GM12878 (cell line): ENCODE data around the gene STAM2. TPM values are rescaled to one million over a fixed set of nuclear protein-coding genes. Genes with fewer than 3 reads are reported as not detected.

Experiments
- CHD2 ChIP-seq: IDR thresholded peaks from 2 replicates; pipeline ENCODE4 v1.6.1; 2011; ENCODE audit warnings: low read depth, low read length, improper control_type of control experiment, borderline replicate concordance
- CHD4 ChIP-seq: fragments of 200-600 bp; sonication (generic); IDR thresholded peaks from 2 replicates; pipeline ENCODE4 v1.6.1; 2016; ENCODE audit warnings: mild to moderate bottlenecking
- DPF2 ChIP-seq: fragments of 450-650 bp; IDR thresholded peaks from 2 replicates; pipeline ENCODE4 v1.6.1; 2017; ENCODE audit warnings: mild to moderate bottlenecking
- EED ChIP-seq: sonication (generic); IDR thresholded peaks from 2 replicates; pipeline ENCODE4 v1.6.1; 2016; ENCODE audit warnings: antibody characterized with exemption, low read depth
- FOS ChIP-seq: IDR thresholded peaks from 3 replicates; pipeline ENCODE4 v1.6.1; 2011; ENCODE audit warnings: borderline replicate concordance; ENCODE audit not compliant: insufficient read length; ENCODE audit errors: extremely low read depth
- GATAD2B ChIP-seq: fragments of 450-650 bp; conservative IDR thresholded peaks from 2 replicates; pipeline ENCODE4 v1.6.1; 2017; ENCODE audit warnings: low read depth, mild to moderate bottlenecking, moderate library complexity
- HDAC2 ChIP-seq: fragments of 200-600 bp; sonication (generic); IDR thresholded peaks from 2 replicates; pipeline ENCODE4 v1.6.1; 2017
- HDGF ChIP-seq: fragments of 450-650 bp; IDR thresholded peaks from 2 replicates; pipeline ENCODE4 v1.6.1; 2016; ENCODE audit warnings: antibody characterized with exemption
- IRF4 ChIP-seq: IDR thresholded peaks from 2 replicates; pipeline ENCODE4 v1.6.1; 2011; ENCODE audit warnings: low read depth, low read length
- NBN ChIP-seq: fragments of 450-650 bp; IDR thresholded peaks from 2 replicates; pipeline ENCODE4 v1.6.1; 2016
- NFIC ChIP-seq: IDR thresholded peaks from 2 replicates; pipeline ENCODE4 v1.6.1; 2012; ENCODE audit warnings: low read depth, mild to moderate bottlenecking, inconsistent platforms, low read length, moderate library complexity
- POLR2AphosphoS5 ChIP-seq: IDR thresholded peaks from 2 replicates; pipeline ENCODE4 v1.6.1; 2011; ENCODE audit warnings: mild to moderate bottlenecking, low read length, inconsistent platforms
- SMAD1 ChIP-seq: fragments of 450-650 bp; IDR thresholded peaks from 2 replicates; pipeline ENCODE4 v1.6.1; 2018; ENCODE audit warnings: mild to moderate bottlenecking, low read depth; ENCODE audit not compliant: partially characterized antibody
- SMAD5 ChIP-seq: IDR thresholded peaks from 2 replicates; pipeline ENCODE4 v1.6.1; 2016; ENCODE audit warnings: antibody characterized with exemption, low read depth
- TARDBP ChIP-seq: IDR thresholded peaks from 2 replicates; pipeline ENCODE4 v1.6.1; 2016; ENCODE audit warnings: borderline replicate concordance
- YY1 ChIP-seq: IDR thresholded peaks from 2 replicates; pipeline ENCODE4 v1.6.1; 2011; ENCODE audit warnings: low read depth, mild to moderate bottlenecking, low read length
- ZBED1 ChIP-seq: IDR thresholded peaks from 2 replicates; pipeline ENCODE4 v1.6.1; 2016; ENCODE audit warnings: borderline replicate concordance
- ZNF24 ChIP-seq: fragments of 450-650 bp; IDR thresholded peaks from 2 replicates; pipeline ENCODE4 v1.6.1; 2017; ENCODE audit warnings: antibody characterized with exemption, mild to moderate bottlenecking
- polyA plus RNA-seq, 11 experiments: library from polyadenylated mRNA; depleted of rRNA in 4 of 11; unstranded in 6 of 11; stranded (reverse) in 5 of 11; fragments of >200 nt; fragmentation: Nextera tagmentation in 4 of 11; fragmentation: Illumina TruSeq in 1 of 11; extraction: Ambion mirVana in 4 of 11; extraction: Trizol in 1 of 11; gene quantifications; 1 replicate in 1 of 11; 2 replicates in 10 of 11; pipeline versions ENCODE4 v1.2.1 to v1.2.3, GENCODE V29; 2011 to 2016; ENCODE audit warnings: inconsistent platforms in 2 of 11, missing spikeins in 2 of 11, low read depth in 1 of 11
- total RNA-seq, 4 experiments: library from RNA; depleted of rRNA in 3 of 4; stranded (reverse); fragments of >200 nt in 3 of 4; fragmentation: Illumina TruSeq in 1 of 4; extraction: Trizol in 1 of 4; gene quantifications; 2 replicates each; pipeline versions ENCODE4 v1.2.1 to v1.2.3, GENCODE V29; 2013 to 2021
- TF ChIP-seq, protein P1 (sequence below): fragments of 450-650 bp; IDR thresholded peaks from 2 replicates; pipeline ENCODE4 v1.6.1; 2014; ENCODE audit warnings: mild to moderate bottlenecking
- TF ChIP-seq, protein P2 (sequence below): fragments of 450-650 bp; IDR thresholded peaks from 2 replicates; pipeline ENCODE4 v1.6.1; 2017; ENCODE audit warnings: low read depth, mild to moderate bottlenecking, moderate library complexity
- TF ChIP-seq, protein P3 (sequence below): IDR thresholded peaks from 2 replicates; pipeline ENCODE4 v1.6.1; 2012; ENCODE audit warnings: low read length, inconsistent platforms
- TF ChIP-seq, protein P4 (sequence below): IDR thresholded peaks from 2 replicates; pipeline ENCODE4 v1.6.1; 2011; ENCODE audit warnings: mild to moderate bottlenecking, low read depth, low read length, moderate library complexity; ENCODE audit not compliant: insufficient replicate concordance
- TF ChIP-seq, protein P5 (sequence below): fragments of 450-650 bp; IDR thresholded peaks from 2 replicates; pipeline ENCODE4 v1.6.1; 2016; ENCODE audit warnings: mild to moderate bottlenecking
- TF ChIP-seq, protein P6 (sequence below): fragments of 450-650 bp; IDR thresholded peaks from 2 replicates; pipeline ENCODE4 v1.6.1; 2017; ENCODE audit warnings: antibody characterized with exemption, mild to moderate bottlenecking, moderate library complexity

STAM2 gene
- total and polyA plus RNA-seq, 10 of the 15 experiments (the other 5 are each of a cell fraction or from before 2014, with no cell fraction given): 4.4 to 21.6 (median 16.2) TPM

DNA sequence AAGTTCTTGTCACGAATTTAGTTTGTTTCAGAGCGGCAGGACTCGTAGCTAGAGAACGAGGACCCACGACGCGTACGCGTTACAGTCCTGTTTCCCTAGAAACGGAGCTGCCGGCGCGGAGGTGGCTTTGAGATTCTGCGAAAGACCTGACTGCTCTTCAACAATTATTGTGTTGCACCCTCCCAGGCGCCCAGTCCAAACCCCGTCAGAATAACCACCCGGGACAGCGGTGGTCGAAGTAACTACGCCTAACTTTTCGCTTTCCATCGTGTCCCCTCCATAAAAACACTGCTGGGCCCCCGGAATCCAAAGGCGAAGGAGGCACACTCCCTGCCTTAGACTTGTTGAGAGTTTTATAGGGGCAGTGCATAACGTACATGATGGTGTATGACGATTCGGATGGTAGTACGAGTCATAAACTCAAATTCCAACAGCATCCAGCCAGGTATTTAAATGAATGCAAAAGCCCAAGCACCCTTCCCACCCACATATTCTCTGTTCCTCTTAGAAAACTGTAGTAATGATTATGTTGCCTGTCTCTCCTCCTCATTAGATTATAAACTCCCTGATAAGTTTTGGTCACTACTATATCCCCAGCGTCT, 651 bp upstream of the STAM2 start (continued):
- TF ChIP-seq FOS: no peak
- TF ChIP-seq EED: no peak
- TF ChIP-seq SMAD1: no peak
- TF ChIP-seq TARDBP: no peak
- TF ChIP-seq HDAC2: no peak
- TF ChIP-seq, protein P1, sequence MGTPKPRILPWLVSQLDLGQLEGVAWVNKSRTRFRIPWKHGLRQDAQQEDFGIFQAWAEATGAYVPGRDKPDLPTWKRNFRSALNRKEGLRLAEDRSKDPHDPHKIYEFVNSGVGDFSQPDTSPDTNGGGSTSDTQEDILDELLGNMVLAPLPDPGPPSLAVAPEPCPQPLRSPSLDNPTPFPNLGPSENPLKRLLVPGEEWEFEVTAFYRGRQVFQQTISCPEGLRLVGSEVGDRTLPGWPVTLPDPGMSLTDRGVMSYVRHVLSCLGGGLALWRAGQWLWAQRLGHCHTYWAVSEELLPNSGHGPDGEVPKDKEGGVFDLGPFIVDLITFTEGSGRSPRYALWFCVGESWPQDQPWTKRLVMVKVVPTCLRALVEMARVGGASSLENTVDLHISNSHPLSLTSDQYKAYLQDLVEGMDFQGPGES: no peak
- no peak for TF ChIP-seq YY1
- no peak for TF ChIP-seq CHD2
- TF ChIP-seq CHD4: no peak
- TF ChIP-seq DPF2: peak; percentile 44
- TF ChIP-seq ZBED1: no peak
- peak; percentile 72; the same call in 1 of the 2 replicates for TF ChIP-seq IRF4
- TF ChIP-seq NFIC: no peak
- TF ChIP-seq, protein P2, sequence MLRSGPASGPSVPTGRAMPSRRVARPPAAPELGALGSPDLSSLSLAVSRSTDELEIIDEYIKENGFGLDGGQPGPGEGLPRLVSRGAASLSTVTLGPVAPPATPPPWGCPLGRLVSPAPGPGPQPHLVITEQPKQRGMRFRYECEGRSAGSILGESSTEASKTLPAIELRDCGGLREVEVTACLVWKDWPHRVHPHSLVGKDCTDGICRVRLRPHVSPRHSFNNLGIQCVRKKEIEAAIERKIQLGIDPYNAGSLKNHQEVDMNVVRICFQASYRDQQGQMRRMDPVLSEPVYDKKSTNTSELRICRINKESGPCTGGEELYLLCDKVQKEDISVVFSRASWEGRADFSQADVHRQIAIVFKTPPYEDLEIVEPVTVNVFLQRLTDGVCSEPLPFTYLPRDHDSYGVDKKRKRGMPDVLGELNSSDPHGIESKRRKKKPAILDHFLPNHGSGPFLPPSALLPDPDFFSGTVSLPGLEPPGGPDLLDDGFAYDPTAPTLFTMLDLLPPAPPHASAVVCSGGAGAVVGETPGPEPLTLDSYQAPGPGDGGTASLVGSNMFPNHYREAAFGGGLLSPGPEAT: no peak
- TF ChIP-seq, protein P3, sequence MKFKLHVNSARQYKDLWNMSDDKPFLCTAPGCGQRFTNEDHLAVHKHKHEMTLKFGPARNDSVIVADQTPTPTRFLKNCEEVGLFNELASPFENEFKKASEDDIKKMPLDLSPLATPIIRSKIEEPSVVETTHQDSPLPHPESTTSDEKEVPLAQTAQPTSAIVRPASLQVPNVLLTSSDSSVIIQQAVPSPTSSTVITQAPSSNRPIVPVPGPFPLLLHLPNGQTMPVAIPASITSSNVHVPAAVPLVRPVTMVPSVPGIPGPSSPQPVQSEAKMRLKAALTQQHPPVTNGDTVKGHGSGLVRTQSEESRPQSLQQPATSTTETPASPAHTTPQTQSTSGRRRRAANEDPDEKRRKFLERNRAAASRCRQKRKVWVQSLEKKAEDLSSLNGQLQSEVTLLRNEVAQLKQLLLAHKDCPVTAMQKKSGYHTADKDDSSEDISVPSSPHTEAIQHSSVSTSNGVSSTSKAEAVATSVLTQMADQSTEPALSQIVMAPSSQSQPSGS: no peak
- TF ChIP-seq, protein P4, sequence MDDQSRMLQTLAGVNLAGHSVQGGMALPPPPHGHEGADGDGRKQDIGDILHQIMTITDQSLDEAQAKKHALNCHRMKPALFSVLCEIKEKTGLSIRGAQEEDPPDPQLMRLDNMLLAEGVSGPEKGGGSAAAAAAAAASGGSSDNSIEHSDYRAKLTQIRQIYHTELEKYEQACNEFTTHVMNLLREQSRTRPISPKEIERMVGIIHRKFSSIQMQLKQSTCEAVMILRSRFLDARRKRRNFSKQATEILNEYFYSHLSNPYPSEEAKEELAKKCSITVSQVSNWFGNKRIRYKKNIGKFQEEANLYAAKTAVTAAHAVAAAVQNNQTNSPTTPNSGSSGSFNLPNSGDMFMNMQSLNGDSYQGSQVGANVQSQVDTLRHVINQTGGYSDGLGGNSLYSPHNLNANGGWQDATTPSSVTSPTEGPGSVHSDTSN: no peak
- TF ChIP-seq ZNF24: no peak
- TF ChIP-seq, protein P5, sequence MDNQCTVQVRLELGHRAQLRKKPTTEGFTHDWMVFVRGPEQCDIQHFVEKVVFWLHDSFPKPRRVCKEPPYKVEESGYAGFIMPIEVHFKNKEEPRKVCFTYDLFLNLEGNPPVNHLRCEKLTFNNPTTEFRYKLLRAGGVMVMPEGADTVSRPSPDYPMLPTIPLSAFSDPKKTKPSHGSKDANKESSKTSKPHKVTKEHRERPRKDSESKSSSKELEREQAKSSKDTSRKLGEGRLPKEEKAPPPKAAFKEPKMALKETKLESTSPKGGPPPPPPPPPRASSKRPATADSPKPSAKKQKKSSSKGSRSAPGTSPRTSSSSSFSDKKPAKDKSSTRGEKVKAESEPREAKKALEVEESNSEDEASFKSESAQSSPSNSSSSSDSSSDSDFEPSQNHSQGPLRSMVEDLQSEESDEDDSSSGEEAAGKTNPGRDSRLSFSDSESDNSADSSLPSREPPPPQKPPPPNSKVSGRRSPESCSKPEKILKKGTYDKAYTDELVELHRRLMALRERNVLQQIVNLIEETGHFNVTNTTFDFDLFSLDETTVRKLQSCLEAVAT: no peak; the same call in 1 of the 2 replicates
- TF ChIP-seq NBN: no peak
- TF ChIP-seq GATAD2B: no peak
- no peak for TF ChIP-seq HDGF
- no peak for TF ChIP-seq POLR2AphosphoS5
- no peak for TF ChIP-seq SMAD5
- TF ChIP-seq, protein P6, sequence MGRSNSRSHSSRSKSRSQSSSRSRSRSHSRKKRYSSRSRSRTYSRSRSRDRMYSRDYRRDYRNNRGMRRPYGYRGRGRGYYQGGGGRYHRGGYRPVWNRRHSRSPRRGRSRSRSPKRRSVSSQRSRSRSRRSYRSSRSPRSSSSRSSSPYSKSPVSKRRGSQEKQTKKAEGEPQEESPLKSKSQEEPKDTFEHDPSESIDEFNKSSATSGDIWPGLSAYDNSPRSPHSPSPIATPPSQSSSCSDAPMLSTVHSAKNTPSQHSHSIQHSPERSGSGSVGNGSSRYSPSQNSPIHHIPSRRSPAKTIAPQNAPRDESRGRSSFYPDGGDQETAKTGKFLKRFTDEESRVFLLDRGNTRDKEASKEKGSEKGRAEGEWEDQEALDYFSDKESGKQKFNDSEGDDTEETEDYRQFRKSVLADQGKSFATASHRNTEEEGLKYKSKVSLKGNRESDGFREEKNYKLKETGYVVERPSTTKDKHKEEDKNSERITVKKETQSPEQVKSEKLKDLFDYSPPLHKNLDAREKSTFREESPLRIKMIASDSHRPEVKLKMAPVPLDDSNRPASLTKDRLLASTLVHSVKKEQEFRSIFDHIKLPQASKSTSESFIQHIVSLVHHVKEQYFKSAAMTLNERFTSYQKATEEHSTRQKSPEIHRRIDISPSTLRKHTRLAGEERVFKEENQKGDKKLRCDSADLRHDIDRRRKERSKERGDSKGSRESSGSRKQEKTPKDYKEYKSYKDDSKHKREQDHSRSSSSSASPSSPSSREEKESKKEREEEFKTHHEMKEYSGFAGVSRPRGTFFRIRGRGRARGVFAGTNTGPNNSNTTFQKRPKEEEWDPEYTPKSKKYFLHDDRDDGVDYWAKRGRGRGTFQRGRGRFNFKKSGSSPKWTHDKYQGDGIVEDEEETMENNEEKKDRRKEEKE: no peak
